Measurements from ENCODE around the gene STARD10. TPM values are rescaled to one million over a fixed set of nuclear protein-coding genes. Genes with fewer than 3 reads are reported as not detected.
"Not testable (repeated sequence)": the region's sequence is repeated elsewhere in the genome, so short reads cannot be mapped to it uniquely, and the experiment has no call there.

STARD10 gene
- total RNA-seq, 2 donors from 2014 or later = 8.0 to 11.9 TPM

DNA sequence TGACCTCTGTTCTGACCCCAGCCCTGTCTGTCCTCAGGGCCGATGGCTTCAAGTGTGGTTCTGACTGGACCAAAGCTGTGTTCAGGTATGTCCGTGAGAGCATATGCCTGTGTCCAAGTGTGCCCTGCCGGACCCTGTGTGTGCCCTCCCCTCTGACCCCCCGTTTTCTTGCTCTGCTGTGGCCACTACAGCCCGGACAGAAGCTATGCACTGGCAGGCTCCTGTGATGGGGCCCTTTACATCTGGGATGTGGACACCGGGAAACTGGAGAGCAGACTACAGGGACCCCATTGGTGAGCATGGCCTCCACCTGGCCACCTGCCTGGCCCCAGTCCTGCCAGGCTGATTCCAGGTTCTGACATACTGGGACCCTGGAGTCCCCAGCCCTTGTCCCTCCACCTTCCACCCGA lies 34.9 kb upstream of the STARD10 start:
- Mint-ChIP-seq H3K27ac (peak overlapping the region; percentile 16 to 83), H3K36me3 (no peaks in the 10 kb centered on the region), H3K9me3 (no peaks in the 10 kb centered on the region)

GRCh38 chr11:72828081-72828567 lies 34.3 kb upstream of the STARD10 start:
- Mint-ChIP-seq H3K27ac (peak overlapping the region; percentile 16 to 94), H3K9me3 (no peaks in the 10 kb centered on the region), H3K36me3 (no peaks in the 10 kb centered on the region)
- DNase-seq (ENCODE audit: low spot score in 2 of 2) (no peak), ATAC-seq (no peak)

More for the DNA sequence above, 34.9 kb upstream of the STARD10 start:
- no peak for ATAC-seq
- no peak for DNase-seq (ENCODE audit: low spot score in 2 of 2)

DNA sequence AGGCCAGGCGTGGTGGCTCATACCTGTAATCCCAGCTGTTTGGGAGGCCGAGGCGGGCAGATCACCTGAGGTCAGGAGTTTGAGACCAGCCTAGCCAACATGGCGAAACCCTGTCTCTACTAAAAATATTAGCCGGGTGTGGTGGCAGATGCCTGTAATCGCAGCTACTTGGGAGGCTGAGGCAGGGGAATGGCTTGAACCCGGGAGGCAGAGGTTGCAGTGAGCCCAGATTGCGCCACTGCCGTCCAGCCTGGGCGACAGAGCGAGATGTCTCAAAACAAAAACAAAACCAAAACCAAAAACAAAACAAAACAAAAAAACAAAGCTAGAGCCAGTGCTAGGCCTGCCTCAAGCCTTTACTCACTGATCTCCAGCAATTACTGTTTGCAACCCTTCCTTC lies 33.8 kb upstream of the STARD10 start:
- peak overlapping the region; percentile 41 to 94 for H3K27ac Mint-ChIP-seq
- peak in 1 of 2 donors; percentile 39 for ATAC-seq

DNA sequence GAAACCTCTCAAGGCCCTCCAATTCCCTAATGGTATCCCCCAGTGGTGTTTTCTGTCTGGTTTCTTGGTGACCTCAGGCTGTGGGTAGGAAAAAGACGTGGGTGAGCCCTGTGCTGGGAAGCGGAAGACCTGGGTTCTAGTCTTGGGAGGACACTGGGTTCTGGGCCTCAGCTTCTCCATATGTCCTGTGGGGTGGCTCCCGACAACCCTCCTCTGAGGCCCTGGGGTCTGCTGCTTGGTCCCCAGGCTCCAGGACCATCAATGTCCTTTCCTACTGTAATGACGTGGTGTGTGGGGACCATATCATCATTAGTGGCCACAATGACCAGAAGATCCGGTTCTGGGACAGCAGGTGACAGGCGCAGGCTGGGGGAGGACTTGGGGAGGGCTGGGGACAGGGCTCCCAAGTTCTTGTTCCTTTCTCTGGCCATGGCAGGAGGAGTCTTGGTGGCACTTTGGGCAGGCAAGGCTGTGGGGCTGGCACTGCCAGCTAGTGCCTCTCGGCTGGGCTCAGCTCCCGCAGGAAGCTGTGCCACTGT lies 33.2 kb upstream of the STARD10 start:
- ATAC-seq = no peak
- Mint-ChIP-seq H3K27ac (peak overlapping the region; percentile 41 to 82), H3K36me3 (no peaks in the 10 kb centered on the region)

More for the DNA sequence above, 33.8 kb upstream of the STARD10 start:
- H3K9me3 Mint-ChIP-seq; H3K36me3 Mint-ChIP-seq; DNase-seq (ENCODE audit: low spot score in 2 of 2): not testable (repeated sequence)

GRCh38 chr11:72826191-72826941 lies 32.5 kb upstream of the STARD10 start:
- ATAC-seq (no peak), DNase-seq (ENCODE audit: low spot score in 2 of 2) (no peak)
- no peaks in the 10 kb centered on the region for H3K36me3 Mint-ChIP-seq
- peak overlapping the region; percentile 29 to 41 for H3K27ac Mint-ChIP-seq
- no peaks in the 10 kb centered on the region for H3K9me3 Mint-ChIP-seq

More for the DNA sequence above, 33.2 kb upstream of the STARD10 start:
- no peak for DNase-seq (ENCODE audit: low spot score in 2 of 2)
- no peaks in the 10 kb centered on the region for H3K9me3 Mint-ChIP-seq

GRCh38 chr11:72825661-72826060 lies 31.8 kb upstream of the STARD10 start:
- Mint-ChIP-seq H3K27ac (peak overlapping the region; percentile 56 to 68), H3K9me3 (no peaks in the 10 kb centered on the region), H3K36me3 (no peaks in the 10 kb centered on the region)
- DNase-seq (ENCODE audit: low spot score in 2 of 2) (no peak), ATAC-seq (no peak)

GRCh38 chr11:72824811-72825505 lies 31.1 kb upstream of the STARD10 start:
- DNase-seq (ENCODE audit: low spot score in 2 of 2) (no peak), ATAC-seq (no peak)
- peak overlapping the region; percentile 68 to 89 for H3K27ac Mint-ChIP-seq
- no peaks in the 10 kb centered on the region for H3K9me3 Mint-ChIP-seq
- H3K36me3 Mint-ChIP-seq = no peaks in the 10 kb centered on the region

DNA sequence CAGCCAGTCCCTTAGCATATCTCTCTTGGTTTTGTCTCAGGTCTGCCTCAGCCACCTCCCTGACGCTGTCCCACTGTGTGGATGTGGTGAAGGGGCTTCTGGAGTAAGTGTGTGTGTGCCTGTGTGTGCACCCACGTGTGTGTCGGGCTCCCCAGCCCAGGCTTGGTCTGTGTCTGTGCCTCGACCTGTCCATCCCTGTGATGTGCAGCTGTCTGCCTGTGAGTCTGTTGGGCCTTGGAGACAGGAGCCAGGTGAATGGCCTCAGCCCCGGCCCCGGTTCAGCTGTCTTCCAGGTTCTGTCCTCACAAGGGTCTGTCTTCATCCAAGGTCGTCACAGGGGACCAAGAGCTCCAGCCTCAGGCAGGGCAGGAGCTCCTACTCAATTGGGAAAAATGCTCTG lies 30.2 kb upstream of the STARD10 start:
- no peak for ATAC-seq
- no peak for DNase-seq (ENCODE audit: low spot score in 2 of 2)
- H3K9me3 Mint-ChIP-seq = no peaks in the 10 kb centered on the region
- peaks cover 0 to 3% of the 10 kb centered on the region in 2 donors for H3K36me3 Mint-ChIP-seq
- peak overlapping the region in 1 of 2 donors; percentile 68 for H3K27ac Mint-ChIP-seq

DNA sequence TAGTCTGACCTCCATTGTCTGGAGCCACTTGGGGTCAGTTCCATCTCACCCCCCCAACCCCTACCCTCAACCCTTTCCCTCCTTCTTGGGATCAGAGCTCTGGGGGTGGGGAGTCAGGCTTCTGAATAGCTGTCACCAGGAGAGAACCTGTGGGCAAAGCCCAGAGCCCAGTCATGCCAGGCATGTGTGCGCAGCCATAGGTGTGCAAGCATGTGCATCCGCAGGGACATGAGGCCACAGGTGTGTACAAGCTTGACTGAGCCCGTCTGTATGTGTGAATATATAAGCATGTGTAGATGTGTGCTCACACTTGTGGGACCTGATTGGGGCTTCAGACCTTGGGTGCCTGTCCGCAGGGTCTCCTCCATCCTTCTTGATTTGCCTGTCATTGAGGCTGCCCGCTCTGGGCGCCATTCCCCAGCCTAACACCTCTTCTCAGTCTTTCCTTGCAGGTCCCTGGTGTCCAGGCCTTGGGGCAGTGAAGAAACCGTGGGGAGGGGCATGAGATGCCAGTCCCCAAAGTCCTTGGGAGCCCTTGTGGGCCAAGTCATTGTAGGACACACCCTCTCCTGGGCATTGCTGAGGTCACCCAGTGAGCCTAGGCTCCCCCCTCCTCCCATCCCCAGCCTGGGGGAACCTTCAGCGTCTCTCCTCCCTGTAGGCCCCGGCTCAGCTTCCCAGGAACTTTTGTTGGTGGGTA lies 29.4 kb upstream of the STARD10 start:
- Mint-ChIP-seq H3K27ac (peak overlapping the region; percentile 36 to 68), H3K9me3 (no peaks in the 10 kb centered on the region), H3K36me3 (peaks cover 0 to 11% of the 10 kb centered on the region in 2 donors)
- DNase-seq (ENCODE audit: low spot score in 2 of 2) = no peak
- no peak for ATAC-seq

DNA sequence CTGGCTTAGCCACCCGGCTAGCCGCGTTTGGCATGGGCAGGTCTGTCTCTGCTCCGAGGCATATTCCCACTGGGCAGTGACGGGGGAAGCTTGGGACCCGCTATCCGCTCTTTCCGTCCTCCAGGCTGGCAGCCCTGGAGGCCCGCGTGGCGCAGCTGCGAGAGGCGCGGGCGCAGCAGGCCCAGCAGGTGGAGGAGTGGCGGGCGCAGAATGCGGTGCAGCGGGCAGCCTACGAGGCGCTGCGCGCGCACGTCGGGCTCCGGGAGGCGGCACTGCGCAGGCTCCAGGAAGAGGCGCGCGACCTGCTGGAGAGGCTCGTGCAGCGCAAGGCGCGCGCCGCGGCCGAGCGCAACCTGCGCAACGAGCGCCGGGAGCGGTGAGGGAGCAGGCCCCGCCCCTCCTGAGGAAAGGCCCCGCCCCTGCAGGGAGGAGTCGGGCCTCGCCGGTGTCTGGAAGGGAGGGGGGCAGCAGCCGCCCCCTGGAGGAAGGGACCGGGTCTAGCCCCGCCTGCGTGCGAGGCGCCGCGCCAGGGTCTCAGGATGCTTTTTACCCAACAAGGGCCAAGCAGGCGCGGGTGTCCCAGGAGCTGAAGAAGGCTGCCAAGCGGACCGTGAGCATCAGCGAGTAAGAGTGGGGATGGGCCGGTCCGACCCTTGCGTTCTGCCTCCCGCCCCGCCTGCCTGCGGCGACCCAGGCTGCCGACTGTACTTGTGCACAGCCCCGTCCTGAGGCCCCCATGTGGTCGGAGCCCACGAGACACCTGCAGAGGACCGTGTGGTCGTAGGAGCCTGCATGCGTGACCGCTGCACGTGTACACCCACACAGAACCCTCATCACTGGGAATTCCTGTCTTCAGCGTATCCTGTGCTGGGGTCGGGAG lies 28.3 kb upstream of the STARD10 start:
- peak overlapping the region; percentile 44 to 59 for H3K27ac Mint-ChIP-seq
- H3K36me3 Mint-ChIP-seq = peaks cover 6 to 12% of the 10 kb centered on the region in 2 donors
- H3K9me3 Mint-ChIP-seq = no peaks in the 10 kb centered on the region
- DNase-seq (ENCODE audit: low spot score in 2 of 2) (peak; percentile 82 to 93), ATAC-seq (peak; percentile 85 to 91)

DNA sequence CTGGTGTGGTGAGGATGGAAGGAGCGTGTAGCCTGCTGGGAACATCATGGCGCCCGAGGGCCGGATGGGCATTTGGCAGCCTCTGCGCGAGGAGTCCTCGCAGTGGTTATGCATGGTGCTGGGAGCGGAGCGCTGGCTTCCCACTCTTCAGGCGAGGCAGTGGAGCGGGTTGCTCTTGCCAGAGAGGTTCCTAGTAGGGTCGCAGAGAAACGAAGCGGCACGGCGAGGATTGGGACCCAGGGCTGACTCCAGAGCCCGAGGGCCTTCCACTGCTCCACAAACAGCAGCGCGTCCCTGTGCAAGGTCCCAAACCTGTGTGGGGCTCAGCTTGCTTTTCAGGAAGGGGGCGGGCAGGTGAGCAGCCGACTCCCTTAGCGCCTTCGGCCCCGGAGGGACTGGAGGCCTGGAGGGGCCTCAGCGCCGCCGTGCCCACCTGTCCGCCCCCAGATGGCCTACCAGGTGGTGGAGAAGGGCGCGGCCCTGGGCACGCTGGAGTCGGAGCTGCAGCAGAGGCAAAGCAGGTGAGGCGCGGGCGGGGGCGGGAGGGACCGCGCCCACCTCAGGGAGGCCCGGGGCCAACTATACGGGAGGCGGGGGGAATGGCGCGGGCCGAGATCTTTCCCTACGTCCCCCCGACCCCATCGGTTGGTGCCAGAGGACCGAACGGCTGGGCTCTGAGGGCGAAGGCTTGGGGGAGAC lies 27.5 kb upstream of the STARD10 start:
- Mint-ChIP-seq H3K9me3 (no peaks in the 10 kb centered on the region), H3K36me3 (peaks cover 6 to 12% of the 10 kb centered on the region in 2 donors), H3K27ac (peak overlapping the region in 1 of 2 donors; percentile 65)
- ATAC-seq = no peak
- DNase-seq (ENCODE audit: low spot score in 2 of 2) = no peak

- H3K36me3 Mint-ChIP-seq = peaks cover 6 to 13% of the 10 kb centered on the region in 2 donors
- H3K27ac Mint-ChIP-seq = peak overlapping the region in 1 of 2 donors; percentile 65
- ATAC-seq = no peak
Measured at GRCh38 chr11:72820439-72821139, 26.7 kb upstream of the STARD10 start.

GRCh38 chr11:72818971-72819370 lies 25.1 kb upstream of the STARD10 start:
- no peaks in the 10 kb centered on the region for H3K9me3 Mint-ChIP-seq
- H3K27ac Mint-ChIP-seq = peak overlapping the region in 1 of 2 donors; percentile 49
- no peak for DNase-seq (ENCODE audit: low spot score in 2 of 2)
- peaks cover 14 to 26% of the 10 kb centered on the region in 2 donors for H3K36me3 Mint-ChIP-seq
- no peak for ATAC-seq

More at GRCh38 chr11:72820439-72821139, 26.7 kb upstream of the STARD10 start:
- no peak for DNase-seq (ENCODE audit: low spot score in 2 of 2)
- no peaks in the 10 kb centered on the region for H3K9me3 Mint-ChIP-seq

GRCh38 chr11:72817966-72818365 lies 24.1 kb upstream of the STARD10 start:
- no peaks in the 10 kb centered on the region for H3K9me3 Mint-ChIP-seq
- H3K27ac Mint-ChIP-seq = no peak overlapping the region

More at GRCh38 chr11:72817966-72818365, 24.1 kb upstream of the STARD10 start:
- DNase-seq (ENCODE audit: low spot score in 2 of 2) (no peak), ATAC-seq (no peak)
- peaks cover 24 to 36% of the 10 kb centered on the region in 2 donors for H3K36me3 Mint-ChIP-seq
